ENCODE data around the gene ZNF804B. TPM values are rescaled to one million over a fixed set of nuclear protein-coding genes. Genes with fewer than 3 reads are reported as not detected.

ZNF804B gene
- total RNA-seq, 6 donors from 2014 or later, result not detected

- no peak for ATAC-seq (ENCODE audit: low FRiP score in 2 of 2)
These were observed 486.7 kb downstream of the ZNF804B start for GRCh38 chr7:89246196-89246595.

GRCh38 chr7:89247207-89247606 lies 487.7 kb downstream of the ZNF804B start:
- Histone ChIP-seq H3K9me3 (peaks cover 0 to 15% (median 5%) of the 10 kb centered on the region in 4 donors), H3K36me3 (no peaks in the 10 kb centered on the region), H3K27ac (no peak overlapping the region), H3K4me3 (no peak overlapping the region), H3K27me3 (no peaks in the 10 kb centered on the region), H3K4me1 (no peaks in the 10 kb centered on the region)
- DNase-seq (no peak), ATAC-seq (ENCODE audit: low FRiP score in 2 of 2) (no peak)
- no peak for TF ChIP-seq EP300 (IDR thresholded peaks at IDR 0.05)
- TF ChIP-seq POLR2AphosphoS5 (IDR thresholded peaks at IDR 0.05), result no peak
- no peak for TF ChIP-seq CTCF (IDR thresholded peaks at IDR 0.05)
- TF ChIP-seq POLR2A (IDR thresholded peaks at IDR 0.05), result no peak
- WGBS, 2 donors, result 70 to 96% methylated on average over 3 of the region's 3 CpGs

More at GRCh38 chr7:89246196-89246595, 486.7 kb downstream of the ZNF804B start:
- TF ChIP-seq EP300 (IDR thresholded peaks at IDR 0.05), result no peak
- TF ChIP-seq POLR2AphosphoS5 (IDR thresholded peaks at IDR 0.05), result no peak
- TF ChIP-seq CTCF (IDR thresholded peaks at IDR 0.05), result no peak
- TF ChIP-seq POLR2A (IDR thresholded peaks at IDR 0.05), result no peak
- no peak for DNase-seq
- H3K27me3 ChIP-seq, result no peaks in the 10 kb centered on the region
- H3K36me3 ChIP-seq, result no peaks in the 10 kb centered on the region
- H3K9me3 ChIP-seq, result peaks cover 0 to 15% (median 5%) of the 10 kb centered on the region in 4 donors
- no peak overlapping the region for H3K4me3 ChIP-seq
- H3K4me1 ChIP-seq, result no peaks in the 10 kb centered on the region
- no peak overlapping the region for H3K27ac ChIP-seq

- ATAC-seq (ENCODE audit: low FRiP score in 2 of 2) (no peak), DNase-seq (no peak)
- Histone ChIP-seq H3K27me3 (no peaks in the 10 kb centered on the region), H3K36me3 (no peaks in the 10 kb centered on the region), H3K9me3 (no peaks in the 10 kb centered on the region), H3K4me1 (no peaks in the 10 kb centered on the region), H3K4me3 (no peak overlapping the region), H3K27ac (no peak overlapping the region)
- 76 to 78% methylated on average over 2 of the region's 2 CpGs for WGBS, 2 donors
- TF ChIP-seq POLR2AphosphoS5 (IDR thresholded peaks at IDR 0.05), result no peak
- no peak for TF ChIP-seq EP300 (IDR thresholded peaks at IDR 0.05)
- no peak for TF ChIP-seq POLR2A (IDR thresholded peaks at IDR 0.05)
- TF ChIP-seq CTCF (IDR thresholded peaks at IDR 0.05), result no peak
These were observed 499.6 kb downstream of the ZNF804B start for GRCh38 chr7:89259085-89259484.

GRCh38 chr7:89264126-89264525 lies 504.6 kb downstream of the ZNF804B start:
- 75 to 78% methylated on average over 4 of the region's 4 CpGs for WGBS, 2 donors
- ATAC-seq (ENCODE audit: low FRiP score in 2 of 2) (no peak), DNase-seq (no peak)
- Histone ChIP-seq H3K27ac (no peak overlapping the region), H3K36me3 (no peaks in the 10 kb centered on the region), H3K4me3 (no peak overlapping the region), H3K4me1 (no peaks in the 10 kb centered on the region), H3K9me3 (no peaks in the 10 kb centered on the region), H3K27me3 (no peaks in the 10 kb centered on the region)
- TF ChIP-seq CTCF (IDR thresholded peaks at IDR 0.05) (no peak), POLR2AphosphoS5 (IDR thresholded peaks at IDR 0.05) (no peak), POLR2A (IDR thresholded peaks at IDR 0.05) (no peak), EP300 (IDR thresholded peaks at IDR 0.05) (no peak)

GRCh38 chr7:89265631-89266030 lies 506.1 kb downstream of the ZNF804B start:
- DNase-seq (no peak), ATAC-seq (ENCODE audit: low FRiP score in 2 of 2) (no peak)
- no peak overlapping the region for H3K27ac ChIP-seq
- H3K27me3 ChIP-seq, result no peaks in the 10 kb centered on the region
- TF ChIP-seq POLR2AphosphoS5 (IDR thresholded peaks at IDR 0.05) (no peak), POLR2A (IDR thresholded peaks at IDR 0.05) (no peak), CTCF (IDR thresholded peaks at IDR 0.05) (no peak), EP300 (IDR thresholded peaks at IDR 0.05) (no peak)
- 61 to 73% methylated on average over 2 of the region's 2 CpGs for WGBS, 2 donors
- H3K36me3 ChIP-seq, result no peaks in the 10 kb centered on the region
- no peak overlapping the region for H3K4me3 ChIP-seq
- H3K9me3 ChIP-seq, result no peaks in the 10 kb centered on the region
- H3K4me1 ChIP-seq, result no peaks in the 10 kb centered on the region
